Cardiac fibroblast (primary cell): ENCODE measurements around the gene ACBD4.

Source experiments
- DNase-seq, 2 donors: peaks; one replicate each; pipeline versions ENCODE4 v3.0.0 to v3.0.0-alpha.2; 2010; ENCODE audit warnings: low read depth in 2 of 2
- H3K4me3 ChIP-seq, 2 donors: replicated peaks in 1 of 2; 1 replicate in 1 of 2; 2 replicates in 1 of 2; pipeline ENCODE4 v1.5.1; 2011; ENCODE audit warnings: low read depth in 2 of 2, low read length in 2 of 2, mild to moderate bottlenecking in 2 of 2, moderate library complexity in 1 of 2
- TF ChIP-seq, protein P1 (sequence below): IDR thresholded peaks from one replicate; pipeline ENCODE4 v1.5.1; 2011; ENCODE audit warnings: low read depth, mild to moderate bottlenecking, low read length, inconsistent platforms

The ACBD4 gene

DNA sequence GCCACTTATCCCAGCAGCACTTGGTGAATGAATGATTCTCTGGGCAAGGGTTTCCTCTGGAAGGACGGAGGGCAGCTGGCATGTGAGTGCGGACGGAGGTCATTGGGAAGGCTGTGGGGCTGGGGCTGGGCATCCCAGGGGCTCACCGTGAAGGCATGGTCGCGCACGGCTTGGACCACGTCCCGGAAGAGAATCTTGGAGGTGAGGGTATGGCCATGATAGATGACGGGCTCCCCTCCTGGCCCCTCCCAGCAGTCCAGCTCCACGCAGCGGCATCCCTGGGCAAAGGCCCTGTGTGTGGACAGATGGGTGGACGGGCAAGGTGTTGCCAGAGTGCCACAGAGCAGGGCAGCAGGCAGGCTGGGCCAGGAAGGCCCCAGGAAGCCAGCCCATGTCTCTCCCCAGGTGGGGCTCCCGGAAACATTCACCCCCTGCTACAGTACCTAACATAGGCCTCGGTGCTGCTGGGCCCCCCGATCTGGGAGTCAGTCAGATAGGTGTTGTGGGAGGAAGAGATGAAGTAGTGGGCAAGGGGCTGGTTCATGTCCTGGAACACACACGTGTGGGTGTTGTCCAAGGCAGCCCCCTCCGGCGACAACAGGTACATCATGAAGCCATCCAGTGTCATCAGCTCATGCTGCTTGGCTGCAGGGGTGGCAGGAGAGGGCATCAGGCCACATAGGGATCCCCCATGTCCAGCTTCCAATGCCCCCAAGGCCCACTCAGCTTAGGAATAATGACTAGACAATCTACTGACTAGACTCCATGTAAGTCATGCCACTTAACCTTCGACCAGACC, 17.4 kb upstream of the ACBD4 start:
- no peak for DNase-seq
- H3K4me3 ChIP-seq = no peak overlapping the region
- TF ChIP-seq, protein P1, sequence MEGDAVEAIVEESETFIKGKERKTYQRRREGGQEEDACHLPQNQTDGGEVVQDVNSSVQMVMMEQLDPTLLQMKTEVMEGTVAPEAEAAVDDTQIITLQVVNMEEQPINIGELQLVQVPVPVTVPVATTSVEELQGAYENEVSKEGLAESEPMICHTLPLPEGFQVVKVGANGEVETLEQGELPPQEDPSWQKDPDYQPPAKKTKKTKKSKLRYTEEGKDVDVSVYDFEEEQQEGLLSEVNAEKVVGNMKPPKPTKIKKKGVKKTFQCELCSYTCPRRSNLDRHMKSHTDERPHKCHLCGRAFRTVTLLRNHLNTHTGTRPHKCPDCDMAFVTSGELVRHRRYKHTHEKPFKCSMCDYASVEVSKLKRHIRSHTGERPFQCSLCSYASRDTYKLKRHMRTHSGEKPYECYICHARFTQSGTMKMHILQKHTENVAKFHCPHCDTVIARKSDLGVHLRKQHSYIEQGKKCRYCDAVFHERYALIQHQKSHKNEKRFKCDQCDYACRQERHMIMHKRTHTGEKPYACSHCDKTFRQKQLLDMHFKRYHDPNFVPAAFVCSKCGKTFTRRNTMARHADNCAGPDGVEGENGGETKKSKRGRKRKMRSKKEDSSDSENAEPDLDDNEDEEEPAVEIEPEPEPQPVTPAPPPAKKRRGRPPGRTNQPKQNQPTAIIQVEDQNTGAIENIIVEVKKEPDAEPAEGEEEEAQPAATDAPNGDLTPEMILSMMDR = no peak

DNA sequence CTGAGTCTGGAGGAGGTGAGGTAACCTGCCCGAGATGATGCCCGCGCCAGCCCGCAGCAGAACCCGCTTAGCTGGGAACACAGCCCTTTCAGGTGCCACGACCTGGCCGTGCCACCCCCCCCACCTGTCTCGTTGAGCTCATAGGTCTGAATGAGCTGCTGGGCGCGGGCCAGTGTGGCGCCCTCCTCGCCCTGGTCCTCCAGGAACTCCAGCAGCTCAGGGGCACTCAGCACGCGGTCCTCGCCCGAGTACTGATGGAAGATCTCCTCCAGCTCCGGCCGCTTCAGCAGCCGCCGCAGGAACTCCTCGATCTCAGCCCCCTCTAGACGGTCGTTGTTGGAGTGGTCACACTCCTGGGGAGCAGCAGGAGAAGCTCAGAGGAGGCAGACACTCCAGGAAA, 16.8 kb upstream of the ACBD4 start:
- no peak overlapping the region for H3K4me3 ChIP-seq
- TF ChIP-seq, protein P1 = no peak
- DNase-seq = no peak

DNA sequence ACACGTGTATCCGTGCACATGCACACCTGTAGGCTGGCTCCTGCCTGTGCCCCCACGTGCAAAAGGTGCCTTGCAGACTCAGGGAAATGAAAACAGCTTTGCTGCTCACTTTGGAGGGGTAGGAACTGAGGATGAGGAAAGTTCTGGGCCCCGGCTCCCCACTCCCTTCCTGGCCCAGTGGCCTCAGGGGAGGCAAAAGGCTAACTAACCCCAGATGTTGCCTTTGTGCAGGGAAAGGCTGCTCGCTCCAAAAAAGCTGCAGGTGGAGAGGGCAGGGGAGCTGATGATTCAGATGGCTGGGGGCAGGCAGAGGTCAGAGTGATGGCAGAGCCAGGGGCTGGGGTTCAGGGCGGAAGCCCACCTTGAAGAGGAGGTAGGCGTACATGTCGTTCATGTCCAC, 15.5 kb upstream of the ACBD4 start:
- DNase-seq = no peak
- no peak overlapping the region for H3K4me3 ChIP-seq
- TF ChIP-seq, protein P1 = no peak

DNA sequence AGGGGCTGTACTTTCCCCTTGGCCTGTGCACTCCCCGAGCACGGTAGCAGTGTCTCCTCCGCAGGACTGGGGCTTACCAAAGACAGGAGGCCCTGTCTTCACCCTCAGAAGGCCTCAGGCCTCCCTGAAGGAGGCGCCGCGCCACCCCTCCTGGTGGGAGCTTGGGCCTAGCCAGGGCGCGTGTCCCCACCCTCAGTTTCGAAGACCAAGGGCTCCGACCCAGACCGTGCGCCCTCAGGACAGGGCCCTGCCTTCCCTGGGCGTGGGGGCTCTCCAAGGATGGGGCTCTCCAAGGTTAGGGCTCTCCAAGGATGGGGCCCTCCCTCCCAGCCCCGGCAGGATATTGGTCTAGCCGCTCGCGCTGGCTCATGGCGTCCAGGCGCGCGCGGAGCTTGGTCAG, 14.9 kb upstream of the ACBD4 start:
- no peak for DNase-seq
- H3K4me3 ChIP-seq = no peak overlapping the region
- TF ChIP-seq, protein P1 = no peak

DNA sequence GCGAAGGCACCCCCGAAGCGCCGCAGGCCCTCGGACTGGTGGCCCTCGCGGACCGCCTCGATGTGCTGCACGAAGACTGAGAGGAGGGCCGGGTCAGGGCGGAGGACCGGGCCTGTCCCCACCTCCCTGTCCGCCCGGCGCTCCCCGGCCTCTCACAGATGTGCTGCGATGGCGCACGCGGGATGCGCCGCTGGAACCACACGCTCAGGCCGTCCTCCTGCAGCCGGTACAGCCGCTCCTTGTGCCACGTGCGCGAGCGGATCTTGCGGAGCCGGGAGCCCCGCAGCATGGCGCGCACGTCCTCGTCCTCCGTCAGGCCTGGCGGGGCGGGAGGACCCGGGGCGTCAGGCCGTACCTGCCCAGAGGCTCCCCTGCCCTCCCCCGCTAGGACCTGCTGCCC, 14.4 kb upstream of the ACBD4 start:
- no peak for DNase-seq
- H3K4me3 ChIP-seq = no peak overlapping the region
- TF ChIP-seq, protein P1 = no peak

DNA sequence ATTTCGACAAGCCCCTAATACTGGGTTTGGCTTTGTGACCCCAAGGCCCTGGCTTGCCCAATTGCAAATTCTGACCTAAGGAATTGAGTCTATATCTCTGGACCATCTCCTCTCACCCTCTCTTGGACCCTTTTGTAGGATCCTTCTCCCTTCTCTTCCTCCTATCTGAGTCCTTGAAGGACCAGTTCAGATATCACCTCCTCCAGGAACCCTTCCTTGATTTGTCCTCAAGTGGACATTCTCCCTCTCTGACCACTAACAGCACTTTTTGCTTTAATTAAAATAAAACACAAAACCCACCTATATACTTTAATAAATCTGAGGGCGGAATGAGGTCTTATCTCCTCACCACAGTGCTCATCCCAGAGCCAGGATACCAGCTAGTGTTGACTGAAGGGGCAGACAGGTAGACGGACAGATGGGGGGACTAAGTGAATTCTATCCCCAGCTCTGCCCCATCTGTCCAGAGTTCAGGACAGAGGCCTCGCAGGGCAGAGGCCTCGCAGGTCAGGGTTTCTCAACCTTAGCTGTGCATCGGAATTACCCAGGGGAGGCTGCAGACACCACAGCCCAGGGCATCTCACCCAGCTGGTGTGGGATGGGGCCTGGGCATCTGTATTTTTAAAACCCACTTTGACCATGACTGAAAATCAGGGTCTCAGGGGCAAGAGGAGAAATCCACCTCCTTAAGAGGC, 12.3 kb upstream of the ACBD4 start:
- TF ChIP-seq, protein P1 = no peak
- no peak for DNase-seq
- no peak overlapping the region for H3K4me3 ChIP-seq
